Esophagus (tissue), 2 donors: ENCODE results near the gene NRARP. TPM values are rescaled to one million over a fixed set of nuclear protein-coding genes. Genes with fewer than 3 reads are reported as not detected.
A peak's percentile ranks its signal among the peaks of the same experiment; 100 is the strongest.
"Not testable (repeated sequence)": the region's sequence is repeated elsewhere in the genome, so short reads cannot be mapped to it uniquely, and the experiment has no call there.

ENCODE experiments used
- H3K27ac ChIP-seq, 2 donors: one replicate each; pipeline ENCODE4 v1.5.1; 2013; ENCODE audit warnings: low read depth in 2 of 2, mild to moderate bottlenecking in 2 of 2, inconsistent platforms in 1 of 2, low read length in 1 of 2, moderate library complexity in 1 of 2
- H3K27me3 ChIP-seq, 2 donors: one replicate each; pipeline ENCODE4 v1.6.1; 2013; ENCODE audit warnings: low read length in 2 of 2, control low read depth in 1 of 2, mild to moderate bottlenecking in 1 of 2; ENCODE audit not compliant: insufficient read depth in 2 of 2, control insufficient read depth in 1 of 2
- H3K36me3 ChIP-seq, 2 donors: one replicate each; pipeline ENCODE4 v1.6.1; 2013; ENCODE audit warnings: low read length in 1 of 2; ENCODE audit not compliant: control insufficient read depth in 2 of 2, insufficient read depth in 2 of 2
- H3K4me1 ChIP-seq, 2 donors: one replicate each; pipeline ENCODE4 v1.6.1; 2013; ENCODE audit warnings: low read length in 1 of 2; ENCODE audit not compliant: control insufficient read depth in 2 of 2, insufficient read depth in 2 of 2
- H3K4me3 ChIP-seq, 2 donors: one replicate each; pipeline ENCODE4 v1.5.1; 2013; ENCODE audit warnings: low read length in 2 of 2, mild to moderate bottlenecking in 2 of 2, low read depth in 1 of 2, moderate library complexity in 1 of 2
- H3K9me3 ChIP-seq, 2 donors: one replicate each; pipeline ENCODE4 v1.6.1; 2013; ENCODE audit warnings: mild to moderate bottlenecking in 2 of 2, low read depth in 1 of 2, low read length in 1 of 2, moderate library complexity in 1 of 2; ENCODE audit not compliant: control insufficient read depth in 2 of 2, insufficient read depth in 1 of 2
- WGBS, 2 donors: extraction: QIAGEN DNeasy Blood & Tissue Kit; methylation state at CpG; one replicate each; pipeline ENCODE4 v1.1.7; 2013; 5-methylcytosine and 5-hydroxymethylcytosine counted together
- polyA plus RNA-seq, 2 donors: library from polyadenylated mRNA; stranded (reverse); fragments of 200-250 nt; gene quantifications; one replicate each; pipeline ENCODE4 v1.2.3, GENCODE V29; 2013
- donor health status: healthy with polysubstance abuse.
- donor health status: Bipolar disorder and iron deficiency.

Gene NRARP
- polyA plus RNA-seq, 2 donors = 1.6 to 7.8 TPM

- H3K27me3 ChIP-seq = no peaks in the 10 kb centered on the region
- no peak overlapping the region for H3K27ac ChIP-seq
- no peaks in the 10 kb centered on the region for H3K9me3 ChIP-seq
- H3K4me1 ChIP-seq = no peaks in the 10 kb centered on the region
- no peak overlapping the region for H3K4me3 ChIP-seq
- WGBS, 2 donors = 91 to 94% methylated on average over 24 of the region's 24 CpGs
- peaks cover 7 to 39% of the 10 kb centered on the region in 2 donors for H3K36me3 ChIP-seq
Measured at GRCh38 chr9:137262909-137263285, 39.2 kb downstream of the NRARP start.

- not testable (repeated sequence) for H3K27ac ChIP-seq, H3K4me1 ChIP-seq, H3K27me3 ChIP-seq, H3K9me3 ChIP-seq, H3K4me3 ChIP-seq
- 38 to 42% methylated on average over 15 of the region's 15 CpGs for WGBS, 2 donors
- peaks cover 7 to 37% of the 10 kb centered on the region in 2 donors for H3K36me3 ChIP-seq
Measured at GRCh38 chr9:137262173-137262908, 39.7 kb downstream of the NRARP start.

GRCh38 chr9:137256856-137257255 is 45.2 kb downstream of the NRARP start:
- 89 to 90% methylated on average over 15 of the region's 15 CpGs for WGBS, 2 donors
- Histone ChIP-seq H3K4me1 (peaks cover 0 to 16% of the 10 kb centered on the region in 2 donors), H3K9me3 (no peaks in the 10 kb centered on the region), H3K27me3 (no peaks in the 10 kb centered on the region), H3K36me3 (peaks cover 3 to 15% of the 10 kb centered on the region in 2 donors), H3K27ac (no peak overlapping the region), H3K4me3 (no peak overlapping the region)

GRCh38 chr9:137256362-137256761 is 45.7 kb downstream of the NRARP start:
- Histone ChIP-seq H3K4me3 (peak overlapping the region in 1 of 2 donors; percentile 85), H3K27ac (no peak overlapping the region), H3K36me3 (peaks cover 3 to 15% of the 10 kb centered on the region in 2 donors), H3K27me3 (no peaks in the 10 kb centered on the region), H3K4me1 (peaks cover 0 to 16% of the 10 kb centered on the region in 2 donors), H3K9me3 (no peaks in the 10 kb centered on the region)
- WGBS, 2 donors = 82 to 84% methylated on average over 15 of the region's 15 CpGs

GRCh38 chr9:137255448-137256114 is 46.5 kb downstream of the NRARP start:
- Histone ChIP-seq H3K27ac (peak overlapping the region; percentile 76 to 82), H3K36me3 (peaks cover 3 to 15% of the 10 kb centered on the region in 2 donors), H3K4me1 (peaks cover 2 to 16% of the 10 kb centered on the region in 2 donors), H3K27me3 (no peaks in the 10 kb centered on the region), H3K4me3 (peak overlapping the region; percentile 84 to 85), H3K9me3 (no peaks in the 10 kb centered on the region)
- 2 to 3% methylated on average over 35 to 51 of the region's 51 CpGs for WGBS, 2 donors

GRCh38 chr9:137254624-137255447 is 47.2 kb downstream of the NRARP start, which contains the start of gene NELFB:
TSS of gene NELFB (plus strand) at chr9:137255327.
- Histone ChIP-seq H3K4me1 (peaks cover 2 to 16% of the 10 kb centered on the region in 2 donors), H3K9me3 (no peaks in the 10 kb centered on the region), H3K27ac (peak within 1 kb of the TSS; percentile 76 to 82), H3K27me3 (no peaks in the 10 kb centered on the region), H3K36me3 (peaks cover 3 to 15% of the 10 kb centered on the region in 2 donors), H3K4me3 (peak within 1 kb of the TSS; percentile 84 to 85)
- 1 to 2% methylated on average over 82 to 105 of the region's 105 CpGs for WGBS, 2 donors

- 54 to 63% methylated on average over 21 of the region's 21 CpGs for WGBS, 2 donors
- H3K27ac ChIP-seq = peak overlapping the region in 1 of 2 donors; percentile 6
- no peaks in the 10 kb centered on the region for H3K27me3 ChIP-seq
- H3K9me3 ChIP-seq = no peaks in the 10 kb centered on the region
- H3K4me3 ChIP-seq = peak overlapping the region; percentile 84 to 85
- H3K36me3 ChIP-seq = peaks cover 0 to 11% of the 10 kb centered on the region in 2 donors
- peaks cover 2 to 16% of the 10 kb centered on the region in 2 donors for H3K4me1 ChIP-seq
Measured at GRCh38 chr9:137253717-137254623, 48.1 kb downstream of the NRARP start.

- peaks cover 2 to 16% of the 10 kb centered on the region in 2 donors for H3K4me1 ChIP-seq
- H3K4me3 ChIP-seq = no peak overlapping the region
- no peaks in the 10 kb centered on the region for H3K9me3 ChIP-seq
- H3K36me3 ChIP-seq = peaks cover 0 to 9% of the 10 kb centered on the region in 2 donors
- H3K27ac ChIP-seq = no peak overlapping the region
- WGBS, 2 donors = 86 to 87% methylated on average over 32 to 35 of the region's 35 CpGs
- H3K27me3 ChIP-seq = no peaks in the 10 kb centered on the region
Measured at GRCh38 chr9:137252555-137253506, 49.2 kb downstream of the NRARP start.
